OCI-LY3 (cell line): Measurements from ENCODE around the gene SAP30L.

ENCODE experiments used
- H2AFZ ChIP-seq: fragments of 200-600, 300-600 bp; shearing (Covaris generic); 2 replicates; pipeline ENCODE4 v1.6.0; 2014; ENCODE audit warnings: antibody characterized with exemption, low read depth, low read length
- H3K27ac ChIP-seq: fragments of 200-600, 300-600 bp; sonication (generic); 2 replicates; pipeline ENCODE4 v1.5.1; 2014; ENCODE audit warnings: mild to moderate bottlenecking, low read length, moderate library complexity, mixed read lengths
- H3K27me3 ChIP-seq: fragments of 200-600, 300-600 bp; sonication (generic); 2 replicates; pipeline ENCODE4 v1.6.1; 2014; ENCODE audit warnings: low read depth, low read length, mixed read lengths
- H3K36me3 ChIP-seq: fragments of 200-600, 300-600 bp; sonication (generic); replicated peaks from 2 replicates; pipeline ENCODE3; 2014; ENCODE audit warnings: low read depth, low read length, mixed read lengths
- H3K4me1 ChIP-seq: fragments of 300-600, 200-600 bp; sonication (generic); 2 replicates; pipeline ENCODE4 v1.6.1; 2014; ENCODE audit warnings: low read length, mixed read lengths
- H3K4me2 ChIP-seq: fragments of 200-600, 300-600 bp; sonication (generic); 2 replicates; pipeline ENCODE4 v1.6.1; 2014; ENCODE audit warnings: low read length, mixed read lengths
- H3K4me3 ChIP-seq: fragments of 300-600, 200-600 bp; sonication (generic); 2 replicates; pipeline ENCODE4 v1.5.1; 2014; ENCODE audit warnings: antibody characterized with exemption, mild to moderate bottlenecking, low read length, moderate library complexity
- H3K79me2 ChIP-seq: fragments of 300-600, 200-600 bp; shearing (Covaris generic); 2 replicates; pipeline ENCODE4 v1.6.1; 2014; ENCODE audit warnings: mild to moderate bottlenecking, low read length, mixed read lengths
- H3K9ac ChIP-seq: fragments of 300-600, 200-600 bp; shearing (Covaris generic); 2 replicates; pipeline ENCODE4 v1.6.0; 2014; ENCODE audit warnings: mild to moderate bottlenecking, low read length, moderate library complexity
- H3K9me3 ChIP-seq: fragments of 200-600, 300-600 bp; shearing (Covaris generic); 2 replicates; pipeline ENCODE4 v1.6.1; 2014; ENCODE audit warnings: low read length, mixed read lengths; ENCODE audit not compliant: insufficient read depth
- H4K20me1 ChIP-seq: fragments of 200-600, 300-600 bp; sonication (generic); 2 replicates; pipeline ENCODE4 v1.6.1; 2016; ENCODE audit warnings: low read length, mixed read lengths; ENCODE audit not compliant: insufficient read depth
- EZH2phosphoT487 ChIP-seq: fragments of 200-600 bp; shearing (Covaris generic); IDR thresholded peaks from 2 replicates; pipeline ENCODE4 v1.6.1; 2018; ENCODE audit warnings: antibody characterized with exemption, mixed run types, low read depth
- TF ChIP-seq, protein P1 (sequence below): fragments of 200-600, 300-600 bp; sonication (generic); IDR thresholded peaks from 2 replicates; pipeline ENCODE4 v1.5.1; 2014; ENCODE audit warnings: antibody characterized with exemption, low read length, low read depth

Gene SAP30L

DNA sequence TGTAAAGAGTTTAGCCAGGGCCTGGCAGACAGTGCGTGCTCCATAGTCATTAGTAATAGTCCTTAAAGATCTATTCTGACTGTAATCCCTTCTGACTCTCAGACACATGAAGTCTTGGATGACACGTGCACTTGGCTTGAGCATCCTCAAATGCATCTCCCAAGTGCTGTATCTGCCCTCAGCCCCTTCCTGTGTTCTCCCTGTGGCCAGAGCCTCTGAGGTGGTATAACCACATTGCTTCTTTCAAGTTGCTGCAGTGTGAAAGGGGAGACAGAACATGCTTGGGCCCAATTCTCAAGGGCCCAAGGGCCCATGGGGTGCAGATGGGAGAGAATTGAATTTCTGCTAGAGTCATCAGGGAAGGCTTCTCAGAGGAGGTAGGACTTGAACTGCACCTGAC lies 62.3 kb downstream of the SAP30L start:
- Histone ChIP-seq H3K4me3 (no peak overlapping the region), H3K4me2 (no peak overlapping the region), H3K4me1 (peaks cover 34% of the 10 kb centered on the region), H2AFZ (no peak overlapping the region), H4K20me1 (no peaks in the 10 kb centered on the region), H3K36me3 (no peaks in the 10 kb centered on the region), H3K27me3 (no peaks in the 10 kb centered on the region), H3K27ac (no peak overlapping the region), H3K9ac (no peak overlapping the region), H3K79me2 (no peaks in the 10 kb centered on the region), H3K9me3 (no peaks in the 10 kb centered on the region)
- no peak for TF ChIP-seq EZH2phosphoT487
- TF ChIP-seq, protein P1, sequence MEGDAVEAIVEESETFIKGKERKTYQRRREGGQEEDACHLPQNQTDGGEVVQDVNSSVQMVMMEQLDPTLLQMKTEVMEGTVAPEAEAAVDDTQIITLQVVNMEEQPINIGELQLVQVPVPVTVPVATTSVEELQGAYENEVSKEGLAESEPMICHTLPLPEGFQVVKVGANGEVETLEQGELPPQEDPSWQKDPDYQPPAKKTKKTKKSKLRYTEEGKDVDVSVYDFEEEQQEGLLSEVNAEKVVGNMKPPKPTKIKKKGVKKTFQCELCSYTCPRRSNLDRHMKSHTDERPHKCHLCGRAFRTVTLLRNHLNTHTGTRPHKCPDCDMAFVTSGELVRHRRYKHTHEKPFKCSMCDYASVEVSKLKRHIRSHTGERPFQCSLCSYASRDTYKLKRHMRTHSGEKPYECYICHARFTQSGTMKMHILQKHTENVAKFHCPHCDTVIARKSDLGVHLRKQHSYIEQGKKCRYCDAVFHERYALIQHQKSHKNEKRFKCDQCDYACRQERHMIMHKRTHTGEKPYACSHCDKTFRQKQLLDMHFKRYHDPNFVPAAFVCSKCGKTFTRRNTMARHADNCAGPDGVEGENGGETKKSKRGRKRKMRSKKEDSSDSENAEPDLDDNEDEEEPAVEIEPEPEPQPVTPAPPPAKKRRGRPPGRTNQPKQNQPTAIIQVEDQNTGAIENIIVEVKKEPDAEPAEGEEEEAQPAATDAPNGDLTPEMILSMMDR = no peak

DNA sequence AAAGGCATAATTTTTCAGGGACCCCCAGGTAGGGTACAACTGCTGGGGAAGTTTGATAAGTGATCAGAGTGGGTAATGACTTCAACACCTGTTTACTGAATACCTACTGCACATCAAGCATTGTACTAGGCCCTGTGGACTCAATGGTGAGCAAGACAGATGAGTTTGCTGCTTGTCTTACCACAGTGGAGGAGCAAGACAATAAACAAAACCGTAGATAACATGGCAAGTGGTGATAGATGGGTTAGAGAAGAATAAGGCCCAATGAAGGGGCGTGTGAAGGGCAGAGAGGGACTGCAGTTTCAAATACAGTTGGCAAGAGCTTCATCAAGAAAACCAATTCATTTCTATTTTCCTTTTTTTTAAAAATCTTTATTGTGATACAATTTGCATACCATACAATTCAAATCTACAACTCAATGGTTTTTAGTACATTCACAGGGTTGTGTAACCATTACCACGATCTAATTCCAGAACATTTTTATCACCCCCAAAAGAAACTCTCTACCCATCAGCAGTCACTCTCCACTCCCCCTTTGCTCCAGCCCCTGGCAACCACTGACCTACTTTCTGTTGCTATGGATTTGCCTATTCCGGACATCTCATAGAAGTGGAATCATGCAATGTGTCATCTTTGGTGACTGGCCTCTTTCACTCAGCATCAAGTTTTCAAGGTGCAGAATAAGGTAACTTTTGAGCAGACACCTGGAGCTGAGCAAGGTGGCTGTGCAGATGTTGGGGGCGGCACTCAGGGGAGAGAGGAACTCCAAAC lies 64.2 kb downstream of the SAP30L start:
- H3K4me1 ChIP-seq = peaks cover 35% of the 10 kb centered on the region
- no peaks in the 10 kb centered on the region for H3K36me3 ChIP-seq
- H3K27ac ChIP-seq = no peak overlapping the region
- TF ChIP-seq EZH2phosphoT487 = no peak
- TF ChIP-seq, protein P1 = no peak
- H3K9ac ChIP-seq = no peak overlapping the region
- H4K20me1 ChIP-seq = no peaks in the 10 kb centered on the region
- no peak overlapping the region for H3K4me3 ChIP-seq
- H3K4me2 ChIP-seq = no peak overlapping the region
- no peaks in the 10 kb centered on the region for H3K9me3 ChIP-seq
- H3K27me3 ChIP-seq = no peaks in the 10 kb centered on the region
- H2AFZ ChIP-seq = no peak overlapping the region
- H3K79me2 ChIP-seq = no peaks in the 10 kb centered on the region
